Astrocyte of the hippocampus (primary cell): ENCODE measurements around the gene COL4A1.
A peak's percentile ranks its signal among the peaks of the same experiment; 100 is the strongest.

Experiments used
- DNase-seq: peaks from one replicate; pipeline ENCODE4 v3.0.0; 2011; ENCODE audit warnings: low read depth, low spot score

Gene COL4A1

DNA sequence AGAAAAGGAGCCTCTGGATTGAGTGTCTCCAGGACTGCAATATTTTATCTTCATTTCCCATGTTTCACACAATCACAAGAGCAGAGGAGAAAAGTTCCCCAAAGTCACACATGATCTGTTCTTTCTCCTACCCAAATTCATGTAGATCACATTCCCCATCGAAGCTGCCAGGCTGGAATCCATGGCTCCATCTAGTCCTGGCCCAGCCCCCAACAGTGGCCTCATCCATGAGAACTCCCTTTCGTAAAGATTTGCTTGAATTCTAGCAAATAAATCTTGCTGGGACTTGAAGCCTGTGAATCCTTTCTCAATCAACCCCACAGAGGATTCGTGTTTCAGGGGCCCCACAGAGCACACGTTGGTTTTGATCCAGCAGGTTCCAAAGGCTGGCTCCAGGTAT lies 109.5 kb downstream of the COL4A1 start:
- DNase-seq: no peak

DNA sequence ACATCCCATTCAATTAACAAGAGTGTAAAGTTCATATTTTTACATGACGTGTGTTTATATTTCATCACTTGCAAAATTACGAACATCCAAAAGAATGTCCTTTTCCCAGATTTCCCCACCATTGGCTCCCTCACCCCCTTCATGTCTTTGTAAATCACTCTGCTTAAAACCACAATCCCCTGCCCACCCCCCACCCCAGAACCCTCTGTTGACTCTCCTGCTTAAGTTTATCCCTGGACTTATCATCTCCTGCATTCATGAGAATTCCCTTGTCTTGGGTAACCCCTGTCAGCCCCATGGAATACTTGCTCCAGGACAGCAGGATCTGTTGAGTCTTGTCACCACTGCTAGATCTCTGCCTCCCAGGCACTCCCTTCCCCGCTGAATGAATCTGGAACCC lies 109.9 kb downstream of the COL4A1 start:
- no peak for DNase-seq

DNA sequence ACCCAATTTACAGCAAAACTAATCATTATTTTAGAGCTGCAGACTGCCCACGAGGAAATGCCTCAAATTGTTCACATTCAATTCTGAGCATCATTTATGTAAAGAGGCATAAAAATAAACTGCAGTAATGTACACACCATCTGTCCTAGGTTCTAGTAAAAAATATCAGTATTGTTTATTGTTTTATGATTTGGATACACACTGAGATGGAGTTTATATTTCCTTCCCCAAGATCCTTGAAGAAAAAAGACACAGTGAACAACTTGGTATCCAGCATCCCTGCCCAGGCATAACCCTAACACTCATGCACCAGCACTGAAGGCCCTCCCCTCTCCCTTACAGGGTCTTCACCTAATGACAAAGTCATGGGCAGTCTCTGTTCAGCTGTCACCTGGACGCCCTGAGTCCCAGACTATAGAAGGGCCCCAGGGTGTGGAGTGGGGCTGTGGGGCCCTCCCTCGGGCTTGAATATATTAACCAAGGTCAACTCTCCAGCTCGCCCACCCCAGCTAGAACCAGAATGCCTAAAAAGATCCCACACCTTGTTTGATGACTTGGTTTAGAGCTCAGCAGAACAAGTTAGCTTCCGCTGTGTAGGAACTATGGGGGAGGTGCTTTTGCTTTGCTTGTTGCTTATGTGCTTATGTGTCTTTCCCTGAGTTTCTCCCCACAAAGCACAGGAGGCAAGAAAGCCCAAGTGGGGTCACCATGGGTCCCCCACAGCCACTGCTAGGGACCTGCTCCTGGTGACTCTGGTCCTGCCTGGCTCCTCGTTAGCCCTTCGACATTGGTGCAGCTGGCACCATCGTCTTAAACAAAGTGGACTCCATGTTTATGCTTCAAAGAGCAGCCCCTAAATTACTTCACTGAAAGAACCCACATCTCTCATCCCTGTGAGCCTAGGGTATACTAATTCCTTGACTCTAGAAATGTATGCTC lies 111.1 kb downstream of the COL4A1 start:
- no peak for DNase-seq

DNA sequence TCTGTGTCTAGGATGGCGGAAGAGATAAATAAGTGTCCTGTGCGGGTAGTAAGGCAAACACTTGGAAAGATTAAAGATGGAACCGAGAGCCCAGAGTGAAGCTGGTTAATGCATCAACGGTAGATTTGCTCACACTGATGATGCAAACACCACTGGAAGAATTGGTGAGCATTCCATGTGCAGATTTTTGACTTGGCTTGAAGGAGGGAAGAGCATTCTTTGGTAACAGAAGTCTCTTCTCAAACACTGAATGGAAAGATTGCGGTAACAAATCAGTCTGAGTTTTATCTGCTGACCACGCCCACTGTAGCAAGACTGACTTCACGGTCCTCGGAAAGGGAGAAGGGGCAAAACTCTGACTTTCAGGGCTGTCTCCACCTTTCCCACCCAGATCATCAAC lies 112.5 kb downstream of the COL4A1 start:
- no peak for DNase-seq

DNA sequence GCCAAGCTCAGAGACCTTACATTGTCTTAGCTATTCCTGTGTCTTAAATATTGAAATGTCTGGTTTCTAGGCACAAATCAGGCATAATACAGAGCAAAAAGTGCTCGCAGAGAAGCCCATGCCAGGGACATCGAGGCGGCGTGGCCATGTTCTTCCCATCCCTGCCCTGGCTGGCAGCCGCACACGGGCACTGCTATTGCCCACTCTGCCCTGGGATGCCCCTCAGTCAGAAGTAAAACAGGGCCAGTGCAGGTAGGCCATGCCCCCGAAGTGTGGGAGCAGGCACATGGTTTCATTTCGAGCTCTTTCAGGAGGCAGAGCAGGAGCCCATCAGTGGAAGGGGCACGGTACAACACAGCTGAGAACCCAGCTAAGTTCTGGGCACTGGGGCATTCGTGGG lies 113.5 kb downstream of the COL4A1 start:
- no peak for DNase-seq

DNA sequence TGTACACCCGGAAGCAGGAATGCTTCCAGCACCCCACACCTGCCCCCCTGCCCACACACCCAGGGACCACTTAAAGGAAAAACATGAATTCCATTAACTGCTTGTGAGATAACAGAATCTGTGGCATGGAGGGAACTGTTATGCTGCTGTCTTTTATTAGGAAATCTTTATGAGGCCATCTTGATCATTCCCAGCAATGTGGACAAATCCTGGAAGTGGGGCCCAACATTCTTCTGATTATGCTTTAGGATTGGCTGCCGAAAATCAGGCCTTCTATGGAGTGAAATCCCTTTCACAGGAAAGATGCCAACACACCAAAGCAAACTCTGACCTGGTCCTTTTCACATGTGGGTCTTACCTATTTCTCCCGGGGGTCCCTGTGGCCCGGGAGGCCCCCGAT lies 114.5 kb downstream of the COL4A1 start:
- DNase-seq: no peak

DNA sequence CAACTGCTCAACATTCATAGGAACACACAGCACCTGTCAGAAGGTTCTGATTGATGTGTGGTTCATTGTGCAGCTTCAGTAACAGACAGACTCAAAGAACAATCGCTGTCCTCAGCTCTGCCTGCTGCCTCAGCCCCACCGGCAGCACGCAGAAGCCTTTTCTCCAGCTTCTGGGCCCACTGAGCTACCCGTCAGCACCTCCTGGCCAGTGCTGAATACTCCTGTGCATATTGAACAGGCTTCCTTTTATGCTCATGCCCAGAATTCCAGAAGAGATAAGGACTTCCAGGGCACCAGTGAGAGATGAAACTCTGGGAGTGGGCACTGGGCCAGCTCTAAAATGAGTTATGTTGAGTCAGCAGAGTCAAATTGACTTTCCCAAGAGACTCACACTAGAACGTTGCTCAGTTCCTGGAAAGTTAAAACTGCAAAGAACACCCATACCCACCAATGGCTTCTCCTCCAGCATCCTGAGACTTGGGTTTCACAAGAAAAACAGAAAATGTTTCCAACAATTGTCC lies 119.3 kb downstream of the COL4A1 start:
- peak; percentile 85 for DNase-seq

DNA sequence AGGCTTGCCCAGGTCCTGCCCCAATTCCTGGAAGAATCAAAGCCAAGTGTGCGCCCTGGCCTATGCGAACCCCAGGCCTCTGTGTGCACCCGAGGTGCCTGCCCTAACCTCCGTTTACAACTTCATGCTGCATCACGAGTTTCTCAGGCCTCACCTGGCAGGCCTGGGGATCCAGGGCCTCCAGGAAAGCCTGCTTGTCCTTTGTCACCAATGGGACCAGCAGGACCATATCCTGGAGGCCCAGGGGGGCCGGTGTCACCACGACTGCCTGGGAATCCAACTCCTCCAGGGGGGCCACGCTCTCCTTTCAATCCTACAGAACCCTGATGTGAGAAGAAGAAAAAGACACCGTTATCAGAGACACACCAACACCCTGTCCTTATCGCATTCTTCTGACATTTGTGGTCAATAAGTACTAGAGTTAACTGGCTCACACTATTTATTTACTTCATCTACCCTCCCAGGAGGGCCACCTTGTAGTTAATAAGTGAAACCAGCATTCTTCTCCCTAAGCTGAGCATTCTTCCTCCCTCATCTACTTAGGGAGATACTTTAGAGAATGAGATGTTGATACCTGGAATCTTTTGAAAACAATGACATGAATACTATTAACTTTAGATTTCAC lies 120.6 kb downstream of the COL4A1 start:
- peak; percentile 33 for DNase-seq

DNA sequence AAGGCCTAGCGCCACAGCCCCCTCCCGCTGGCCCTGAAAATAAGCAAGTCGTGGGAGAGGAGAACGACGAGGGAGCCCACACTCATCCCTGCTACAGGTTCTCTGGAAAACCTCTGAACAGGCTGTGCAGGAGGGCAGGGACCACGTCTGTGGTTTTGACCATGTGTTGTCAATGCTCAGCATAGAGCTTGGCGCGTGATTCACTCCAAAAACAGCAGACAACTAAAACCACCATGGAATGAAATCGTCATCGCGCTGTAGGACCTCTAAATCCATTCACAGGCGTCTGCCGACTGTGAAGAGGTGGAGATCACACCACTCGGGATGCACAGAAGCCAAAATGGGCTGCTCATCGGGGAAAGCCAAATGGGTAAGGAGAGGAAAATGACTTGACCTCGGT lies 121.3 kb downstream of the COL4A1 start:
- DNase-seq: peak; percentile 85

DNA sequence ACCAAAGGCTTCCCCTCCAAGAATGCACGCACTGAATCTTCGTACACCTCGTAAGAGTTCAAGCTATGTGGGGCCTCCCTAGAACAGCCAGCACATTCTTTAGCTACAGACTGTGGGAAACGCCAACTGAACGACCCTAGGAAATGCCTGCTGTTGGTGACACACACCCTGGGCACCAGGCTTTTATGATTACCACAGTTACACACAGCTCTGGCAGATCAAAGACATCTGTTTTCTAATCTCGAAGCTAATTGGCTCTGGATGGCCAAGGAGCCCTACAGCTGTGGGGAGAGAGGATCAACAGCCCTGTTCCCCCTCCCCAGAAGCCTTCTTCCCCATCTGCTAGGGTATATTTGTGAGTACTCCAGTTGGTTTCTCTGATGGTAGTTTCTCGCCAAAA lies 123.0 kb downstream of the COL4A1 start:
- DNase-seq: peak; percentile 31

DNA sequence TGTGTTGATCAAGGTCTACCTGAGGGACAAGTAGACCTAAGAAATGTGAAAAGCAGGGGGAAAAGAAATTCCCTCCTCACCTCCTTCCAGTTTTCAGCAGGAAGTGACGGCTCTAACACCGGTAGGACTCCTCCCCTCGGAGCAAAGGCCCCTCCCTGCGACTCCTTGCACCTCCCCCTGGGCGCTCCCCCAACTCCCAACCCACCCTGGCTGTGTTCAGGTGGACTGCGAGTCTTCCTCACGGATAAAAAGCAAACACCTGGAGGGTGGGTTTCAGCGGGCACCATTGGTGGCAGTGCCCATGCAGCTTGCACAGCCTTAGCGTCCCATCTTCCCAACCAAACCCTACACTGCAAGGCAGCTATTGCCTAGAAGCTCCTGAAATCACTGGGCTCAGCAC lies 124.5 kb downstream of the COL4A1 start:
- no peak for DNase-seq

DNA sequence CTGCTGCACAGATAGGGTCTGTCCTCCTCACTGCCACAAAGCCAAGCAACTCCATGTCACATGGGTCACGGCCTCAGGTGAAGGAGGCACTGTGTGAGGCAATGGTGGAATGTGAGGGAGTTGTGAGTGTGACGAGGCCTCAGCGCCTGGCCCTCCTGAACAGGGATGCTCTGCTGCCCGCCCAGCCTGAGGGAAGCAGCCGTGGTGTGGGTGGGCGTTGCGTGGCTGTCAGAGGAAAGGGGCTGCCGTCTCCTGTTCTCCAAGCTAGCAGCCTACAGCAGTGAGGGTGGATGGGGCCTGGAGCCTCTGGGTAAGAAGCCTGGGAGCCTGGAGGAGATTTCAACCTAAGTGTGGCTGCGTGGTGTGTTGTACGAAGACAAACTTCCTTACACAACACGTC lies 125.0 kb downstream of the COL4A1 start:
- no peak for DNase-seq

DNA sequence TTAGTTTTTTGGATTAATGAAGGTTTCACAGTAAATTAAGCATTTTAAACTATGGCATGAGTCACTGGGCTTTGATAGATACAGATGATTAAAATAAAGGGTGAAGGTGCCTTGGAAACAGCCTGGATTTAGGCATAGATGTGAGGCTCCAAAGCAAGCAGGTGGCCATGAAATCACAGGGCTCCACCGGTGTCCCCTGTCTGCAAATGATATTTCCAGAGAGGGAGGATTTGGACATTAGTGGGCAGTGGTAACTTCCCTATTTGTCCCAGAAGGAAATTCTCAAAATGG lies 127.2 kb downstream of the COL4A1 start:
- no peak for DNase-seq

DNA sequence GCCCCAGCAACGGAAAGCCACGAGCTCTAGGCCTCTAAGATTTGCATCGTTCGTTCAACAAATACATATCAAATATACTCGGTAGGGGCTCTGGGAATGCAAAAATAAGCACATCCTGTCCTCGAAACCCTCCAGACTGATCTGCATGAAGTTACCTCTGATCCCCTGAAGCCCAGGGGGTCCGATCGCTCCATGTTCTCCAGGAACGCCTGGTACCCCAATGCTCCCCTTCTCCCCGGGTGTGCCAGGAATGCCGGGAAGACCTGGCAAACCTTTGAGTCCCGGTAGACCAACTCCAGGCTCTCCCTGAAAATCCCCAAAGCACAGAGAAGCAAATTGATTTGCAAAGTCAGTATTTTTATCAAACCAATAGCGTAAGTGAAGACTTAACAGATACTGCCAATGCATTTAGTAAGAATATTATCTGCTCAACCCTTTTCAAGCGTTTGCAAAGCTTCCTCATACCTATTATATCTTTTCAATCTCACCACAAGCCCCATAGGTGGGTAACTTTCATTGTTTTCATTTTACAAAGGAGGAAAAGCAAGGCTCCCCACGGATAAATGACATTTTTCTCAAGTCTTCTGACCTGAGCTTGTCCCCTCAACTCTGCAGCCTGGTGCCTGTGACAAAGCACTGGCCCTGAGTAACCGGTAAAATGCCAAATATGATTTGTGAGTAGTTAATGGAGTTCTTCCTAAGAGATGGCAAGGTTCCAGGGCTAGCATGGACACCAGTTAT lies 127.7 kb downstream of the COL4A1 start:
- no peak for DNase-seq

DNA sequence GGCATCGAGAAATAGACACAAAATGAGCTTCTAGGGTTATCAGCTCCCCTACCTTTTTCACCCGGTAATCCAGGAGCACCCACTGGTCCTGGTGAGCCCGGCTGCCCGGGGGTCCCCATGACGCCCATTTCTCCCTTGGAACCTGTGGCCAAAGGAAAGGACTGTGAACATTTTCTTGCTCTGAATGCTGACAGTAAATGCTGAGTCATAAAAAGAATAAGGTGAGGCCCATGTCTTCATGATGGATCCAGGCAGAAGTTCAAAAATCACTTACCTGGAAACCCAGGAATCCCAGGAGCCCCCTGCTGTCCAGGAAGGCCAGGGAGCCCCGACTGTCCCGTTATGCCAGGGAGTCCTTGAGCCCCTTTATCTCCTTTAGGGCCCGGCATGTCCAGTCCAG lies 129.2 kb downstream of the COL4A1 start:
- DNase-seq: no peak

DNA sequence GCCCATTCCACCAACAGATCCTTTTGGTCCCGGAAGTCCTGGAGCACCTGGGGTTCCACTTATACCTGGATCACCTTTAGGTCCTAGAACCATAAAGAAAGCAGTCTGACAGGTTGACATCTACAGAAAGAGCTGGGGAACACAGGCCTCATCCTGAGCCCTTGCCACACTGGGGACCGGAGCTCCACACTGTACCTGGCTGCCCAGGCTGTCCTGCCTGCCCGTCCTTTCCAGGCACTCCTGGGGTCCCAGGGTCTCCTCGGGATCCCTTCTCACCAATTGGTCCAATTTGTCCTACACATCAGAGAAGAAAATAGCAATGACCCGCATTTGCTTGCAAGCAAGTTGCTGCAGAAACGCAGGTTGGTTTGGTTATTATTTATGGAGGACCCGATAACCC lies 130.5 kb downstream of the COL4A1 start:
- DNase-seq: no peak

DNA sequence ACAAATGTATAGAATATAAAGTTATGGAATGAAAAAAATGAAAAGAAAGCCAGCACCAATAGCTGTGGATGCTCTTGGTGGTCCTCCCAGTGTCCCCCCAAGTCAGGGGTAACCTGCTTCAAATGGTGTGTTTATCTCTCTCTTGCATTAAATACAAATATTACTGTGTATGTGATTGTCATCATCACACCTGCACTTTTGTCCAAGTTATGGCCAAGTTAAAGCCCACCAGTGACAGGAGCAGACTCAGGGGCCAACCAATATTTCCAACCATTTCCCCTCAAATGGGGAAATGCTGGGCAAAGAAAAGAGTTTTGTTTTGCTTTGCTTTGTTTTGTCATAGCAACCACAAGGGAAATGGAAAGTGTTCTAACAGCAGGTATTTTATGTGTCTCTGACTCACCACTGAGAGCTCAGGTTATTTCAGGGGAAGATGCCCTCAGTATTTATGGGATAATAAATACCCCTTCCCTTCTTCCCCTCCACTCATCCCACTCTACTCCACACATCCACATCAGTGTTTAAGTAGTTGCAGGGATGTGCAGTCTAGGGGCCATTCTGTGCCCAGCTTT lies 133.6 kb downstream of the COL4A1 start:
- peak; percentile 34 for DNase-seq

DNA sequence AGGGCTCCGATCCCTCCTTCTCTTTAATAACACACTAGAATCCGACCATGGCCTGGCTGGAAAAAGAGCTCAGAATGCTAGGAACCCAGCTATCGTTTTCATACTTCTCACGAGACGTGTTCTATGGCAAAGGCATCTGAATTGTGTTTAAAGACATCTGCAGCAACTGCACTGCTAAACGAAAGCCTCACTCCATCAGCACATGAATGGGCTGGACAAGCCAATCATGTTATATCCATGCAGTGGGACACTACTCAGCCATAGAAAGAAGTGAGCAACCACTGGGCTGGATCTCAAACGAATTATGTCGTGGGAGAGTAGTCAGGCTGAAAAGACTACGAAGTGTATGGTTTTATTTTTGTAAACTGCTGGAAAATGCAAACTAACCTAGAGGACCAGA lies 136.1 kb downstream of the COL4A1 start:
- no peak for DNase-seq

DNA sequence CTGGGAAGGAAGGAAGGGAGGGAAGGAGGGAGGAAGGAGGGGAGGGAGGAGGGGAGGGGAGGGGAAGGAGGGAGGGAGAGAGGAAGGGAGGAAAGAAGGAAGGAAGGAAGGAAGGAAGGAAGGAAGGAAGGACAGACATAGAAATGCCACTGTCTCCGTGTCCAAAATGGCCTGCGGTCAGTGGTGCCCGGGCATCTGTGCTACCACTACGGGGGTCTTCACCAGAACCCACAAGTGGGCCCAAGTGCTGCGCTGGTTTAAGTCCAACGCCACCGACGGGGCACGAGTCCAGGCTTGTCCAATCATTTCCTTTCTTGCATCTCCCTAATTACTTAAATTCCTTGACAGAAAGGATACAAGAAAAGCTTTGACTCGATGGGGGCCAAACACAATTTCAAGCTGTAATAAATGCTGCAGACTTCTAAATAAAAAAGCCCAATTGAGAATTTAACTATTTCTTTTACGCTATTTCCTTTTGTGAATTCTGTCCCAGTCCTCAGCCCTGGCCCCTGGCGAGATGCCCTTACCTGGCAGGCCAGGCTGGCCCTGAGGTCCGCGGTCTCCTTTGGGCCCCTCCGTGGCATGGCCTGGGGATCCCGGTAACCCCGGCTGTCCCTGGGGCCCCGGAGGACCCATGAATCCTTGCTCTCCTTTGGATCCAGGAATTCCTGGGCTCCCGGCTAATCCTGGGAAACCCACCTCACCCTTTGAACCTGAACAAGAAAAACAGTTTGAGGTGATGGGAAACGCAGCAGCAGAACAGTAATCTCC lies 136.8 kb downstream of the COL4A1 start:
- no peak for DNase-seq

DNA sequence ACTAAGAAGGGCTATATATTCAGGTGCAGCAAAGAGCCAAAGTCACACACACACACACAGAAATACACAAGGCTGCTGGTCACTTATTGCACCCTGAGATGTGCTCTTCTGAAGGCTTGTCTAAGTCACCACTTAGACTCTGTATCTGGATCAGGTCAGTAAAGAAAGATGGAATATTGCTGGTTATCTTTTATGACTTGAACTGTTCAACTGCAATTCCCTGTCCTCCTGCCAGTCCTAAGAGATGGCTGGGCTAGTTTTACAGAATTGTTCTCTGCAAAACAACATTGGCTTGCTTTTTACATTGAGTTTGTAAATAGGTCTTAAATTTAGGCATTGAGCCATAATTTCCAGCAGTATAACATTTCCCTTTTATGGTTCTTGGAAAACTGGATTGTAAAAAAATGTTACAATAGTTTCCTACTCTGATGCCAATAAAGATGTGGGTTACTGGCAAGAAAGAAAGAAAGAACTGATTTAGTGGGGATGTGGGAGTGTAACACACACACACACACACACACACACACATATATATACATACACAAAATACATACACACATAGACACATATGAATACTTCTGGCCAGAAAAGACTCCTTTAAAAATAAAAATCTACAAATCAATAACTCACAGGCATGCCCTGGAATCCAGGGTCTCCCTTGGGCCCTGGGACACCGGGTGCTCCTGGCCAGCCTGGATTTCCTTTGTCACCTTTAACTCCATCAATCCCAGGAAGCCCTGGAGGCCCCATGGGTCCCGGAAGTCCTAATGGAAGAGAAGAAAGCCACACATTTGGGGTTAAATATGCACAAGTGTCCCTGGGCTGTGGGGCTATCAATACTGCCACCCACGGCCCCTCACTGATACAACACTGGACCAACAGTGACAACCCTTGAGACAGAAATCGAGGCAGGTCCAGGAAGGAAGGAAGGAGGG lies 137.7 kb downstream of the COL4A1 start:
- DNase-seq: no peak
